Putamen (tissue), 1 donor: ENCODE results near the gene DISP3.

Experiments used
- DNase-seq: peaks from one replicate; pipeline ENCODE4 v3.0.0-alpha.2; 2016; ENCODE audit warnings: low spot score

DISP3 gene

GRCh38 chr1:11456965-11457364 is 22.0 kb upstream of the DISP3 start:
- DNase-seq: no peak

GRCh38 chr1:11458811-11459275 is 20.1 kb upstream of the DISP3 start:
- DNase-seq: peak; percentile 93

GRCh38 chr1:11461531-11462137 is 17.3 kb upstream of the DISP3 start:
- DNase-seq: no peak

GRCh38 chr1:11462224-11462923 is 16.6 kb upstream of the DISP3 start:
- DNase-seq: no peak

- DNase-seq: no peak
These were observed 15.8 kb upstream of the DISP3 start for GRCh38 chr1:11463177-11463576.

- no peak for DNase-seq
These were observed 13.6 kb upstream of the DISP3 start for GRCh38 chr1:11465307-11465706.

GRCh38 chr1:11466416-11466815 is 12.5 kb upstream of the DISP3 start:
- DNase-seq: no peak

- DNase-seq: no peak
These were observed 10.1 kb upstream of the DISP3 start for GRCh38 chr1:11468878-11469277.

GRCh38 chr1:11470912-11471311 is 8.0 kb upstream of the DISP3 start:
- DNase-seq: no peak

- no peak for DNase-seq
These were observed 7.5 kb upstream of the DISP3 start for GRCh38 chr1:11471473-11471872.

- DNase-seq: no peak
These were observed 6.7 kb upstream of the DISP3 start for GRCh38 chr1:11472284-11472683.

- DNase-seq: no peak
These were observed 6.2 kb upstream of the DISP3 start for GRCh38 chr1:11472741-11473140.

GRCh38 chr1:11473491-11474034 is 5.4 kb upstream of the DISP3 start:
- DNase-seq: no peak

GRCh38 chr1:11474826-11475225 is 4.1 kb upstream of the DISP3 start:
- DNase-seq: no peak

GRCh38 chr1:11475748-11476147 is 3.2 kb upstream of the DISP3 start:
- no peak for DNase-seq

GRCh38 chr1:11479375-11479979 is 522 bp downstream of the DISP3 start:
- DNase-seq: no peak

GRCh38 chr1:11481019-11481418 is 2.1 kb downstream of the DISP3 start:
- no peak for DNase-seq

GRCh38 chr1:11482198-11482597 is 3.2 kb downstream of the DISP3 start:
- DNase-seq: no peak

GRCh38 chr1:11482701-11483479 is 3.9 kb downstream of the DISP3 start:
- no peak for DNase-seq

- DNase-seq: no peak
These were observed 4.8 kb downstream of the DISP3 start for GRCh38 chr1:11483581-11484320.

- no peak for DNase-seq
These were observed 5.3 kb downstream of the DISP3 start for GRCh38 chr1:11484321-11484655.

- no peak for DNase-seq
These were observed 6.2 kb downstream of the DISP3 start for GRCh38 chr1:11485191-11485590.
